GM21447 (cell line): ENCODE measurements around the gene GOLGA8T.
"Not testable (repeated sequence)": the region's sequence is repeated elsewhere in the genome, so short reads cannot be mapped to it uniquely, and the experiment has no call there.

ENCODE experiments used
- ATAC-seq: cut with Tn5 transposase; IDR thresholded peaks from one replicate; pipeline ENCODE4 v1.9.1; 2021; ENCODE audit not compliant: unreplicated experiment

Gene GOLGA8T, protein sequence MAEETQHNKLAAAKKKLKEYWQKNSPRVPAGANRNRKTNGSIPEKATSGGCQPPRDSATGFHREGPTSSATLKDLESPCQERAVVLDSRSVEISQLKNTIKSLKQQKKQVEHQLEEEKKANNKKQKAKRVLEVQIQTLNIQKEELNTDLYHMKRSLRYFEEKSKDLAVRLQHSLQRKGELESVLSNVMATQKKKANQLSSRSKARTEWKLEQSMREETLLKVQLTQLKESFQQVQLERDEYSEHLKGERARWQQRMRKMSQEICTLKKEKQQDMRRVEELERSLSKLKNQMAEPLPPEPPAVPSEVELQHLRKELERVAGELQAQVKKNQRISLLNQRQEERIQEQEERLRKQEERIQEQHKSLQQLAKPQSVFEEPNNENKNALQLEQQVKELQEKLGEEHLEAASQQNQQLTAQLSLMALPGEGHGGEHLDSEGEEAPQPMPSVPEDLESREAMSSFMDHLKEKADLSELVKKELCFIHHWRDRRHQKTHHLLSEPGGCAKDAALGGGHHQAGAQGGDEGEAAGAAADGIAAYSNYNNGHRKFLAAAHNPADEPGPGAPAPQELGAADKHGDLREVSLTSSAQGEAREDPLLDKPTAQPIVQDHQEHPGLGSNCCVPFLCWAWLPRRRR

DNA sequence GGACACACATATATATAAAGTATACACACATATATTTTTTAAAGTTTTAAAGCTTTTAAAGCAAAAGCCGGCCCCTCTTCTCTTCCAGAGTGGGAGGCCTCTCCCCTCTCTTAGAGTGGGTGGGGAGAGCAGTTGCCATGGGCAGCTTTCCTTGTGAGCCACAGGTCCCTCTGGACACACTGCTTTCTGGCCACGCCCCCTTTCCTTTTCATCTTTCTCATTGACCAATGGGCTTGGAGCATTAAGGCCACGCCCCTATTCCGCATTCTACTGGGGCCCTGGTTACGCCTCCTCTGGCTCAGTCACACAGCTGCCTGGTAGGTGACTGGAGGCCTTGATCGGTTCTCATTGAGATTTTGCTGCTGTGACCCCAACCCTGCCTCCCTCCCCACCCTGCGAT lies at the start of gene GOLGA8T:
TSS of gene GOLGA8T (plus strand) at position 301 of the 400 bp plus-strand sequence. CDS start at position 399, 98 bp downstream.
- ATAC-seq = not testable (repeated sequence)

DNA sequence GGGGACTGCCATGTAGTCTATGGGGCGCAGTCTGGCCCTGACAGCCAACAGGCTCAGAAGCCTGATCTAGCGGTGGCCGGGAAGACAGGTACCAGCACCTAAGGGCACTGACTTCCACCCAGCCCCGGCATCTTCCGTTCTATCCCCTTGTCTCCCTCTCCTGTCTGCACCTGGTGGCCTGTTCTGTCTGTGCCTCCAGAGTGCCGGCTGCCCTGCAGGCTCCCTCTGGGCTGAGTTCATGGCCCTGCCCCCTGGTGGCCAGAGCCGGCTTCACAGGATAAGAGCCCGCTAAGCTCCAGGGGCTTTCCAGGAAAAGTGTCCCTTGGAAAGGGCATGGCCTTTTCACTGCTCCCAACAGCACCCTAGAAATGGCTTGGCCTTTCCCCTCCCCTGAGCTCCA lies 37.0 kb upstream of the GOLGA8T start:
- not testable (repeated sequence) for ATAC-seq

DNA sequence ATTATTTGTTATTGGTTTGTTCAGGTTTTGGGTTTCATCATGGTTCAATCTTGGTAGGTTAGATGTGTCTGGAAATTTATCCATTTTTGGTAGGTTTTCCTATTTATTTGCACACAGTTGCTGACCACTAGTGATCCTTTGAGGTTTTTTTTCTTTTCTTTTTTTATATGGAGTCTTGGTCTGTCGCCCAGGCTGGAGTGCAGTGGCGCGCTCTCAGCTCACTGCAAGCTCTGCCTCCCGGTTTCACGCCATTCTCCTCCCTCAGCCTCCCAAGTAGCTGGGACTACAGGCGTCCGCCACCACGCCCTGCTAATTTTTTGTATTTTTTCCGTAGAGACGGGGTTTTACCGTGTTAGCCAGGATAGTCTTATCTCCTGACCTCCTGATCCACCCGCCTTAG lies 32.0 kb upstream of the GOLGA8T start:
- ATAC-seq = not testable (repeated sequence)

DNA sequence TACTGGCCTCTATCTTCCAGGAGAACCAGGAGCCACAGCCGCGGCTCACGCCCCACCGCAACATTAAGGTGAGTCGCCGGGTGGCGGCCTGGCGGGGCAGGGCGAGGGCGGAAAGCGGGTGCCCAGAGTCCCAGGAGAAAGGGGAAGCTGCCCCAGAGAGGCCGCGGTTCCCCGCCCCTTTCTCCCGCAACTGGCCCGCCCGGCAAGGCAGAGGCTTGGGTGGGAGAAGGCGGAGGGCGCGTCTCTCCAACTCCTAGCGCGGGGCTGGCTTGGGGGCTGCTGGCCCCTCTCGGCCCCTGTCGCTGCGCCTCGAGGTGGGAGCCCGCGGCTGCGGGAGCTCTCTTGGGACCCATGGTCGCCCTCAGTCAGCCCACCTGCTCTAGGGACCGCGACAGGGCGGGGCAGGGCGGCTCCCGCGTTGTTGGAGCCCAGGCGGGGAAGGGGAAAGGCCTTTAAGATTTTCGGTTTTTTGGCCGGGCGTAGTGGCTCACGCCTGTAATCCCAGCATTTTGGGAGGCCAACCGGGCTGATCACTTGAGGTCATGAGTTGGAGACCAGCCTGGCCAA lies 30.8 kb upstream of the GOLGA8T start:
- ATAC-seq = not testable (repeated sequence)

DNA sequence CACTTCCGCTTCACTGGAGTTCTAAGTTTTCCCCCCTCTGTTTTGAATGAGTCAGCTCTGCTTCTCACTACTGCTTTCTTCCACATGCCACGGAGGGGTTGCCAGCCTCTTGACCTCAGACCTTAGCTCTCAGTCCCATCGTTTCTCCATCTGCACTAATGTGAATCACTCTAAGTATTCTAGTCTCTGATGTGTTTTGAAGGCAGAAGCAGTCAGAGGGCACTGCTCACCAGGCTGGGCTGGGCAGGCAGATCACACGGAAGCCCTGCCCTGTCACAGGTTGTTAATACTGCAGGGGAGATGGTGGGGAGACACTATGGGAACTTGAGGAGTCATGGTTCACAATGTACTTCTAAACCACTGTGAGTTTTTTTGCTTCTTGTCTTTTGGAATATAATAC lies 24.3 kb upstream of the GOLGA8T start:
- ATAC-seq = not testable (repeated sequence)

DNA sequence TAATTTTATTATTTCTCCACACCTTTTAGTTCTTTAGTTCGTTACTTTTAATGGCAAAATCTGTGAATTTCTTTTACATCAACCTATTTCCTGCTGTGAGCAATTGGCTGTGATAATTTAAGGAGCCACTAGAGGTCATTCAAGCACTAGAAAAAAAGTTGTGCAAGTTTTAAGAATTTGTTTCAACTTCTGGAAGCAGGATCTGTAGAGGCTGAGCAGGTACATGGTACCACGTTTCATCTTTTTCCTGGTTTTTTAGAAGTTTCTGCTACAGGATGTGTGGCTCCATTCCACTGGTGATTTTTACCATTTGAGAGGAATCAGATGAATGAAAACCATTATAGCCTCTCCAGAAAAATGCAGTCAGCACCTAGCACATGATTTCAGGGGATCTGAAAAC lies 4.8 kb upstream of the GOLGA8T start:
- ATAC-seq = not testable (repeated sequence)

DNA sequence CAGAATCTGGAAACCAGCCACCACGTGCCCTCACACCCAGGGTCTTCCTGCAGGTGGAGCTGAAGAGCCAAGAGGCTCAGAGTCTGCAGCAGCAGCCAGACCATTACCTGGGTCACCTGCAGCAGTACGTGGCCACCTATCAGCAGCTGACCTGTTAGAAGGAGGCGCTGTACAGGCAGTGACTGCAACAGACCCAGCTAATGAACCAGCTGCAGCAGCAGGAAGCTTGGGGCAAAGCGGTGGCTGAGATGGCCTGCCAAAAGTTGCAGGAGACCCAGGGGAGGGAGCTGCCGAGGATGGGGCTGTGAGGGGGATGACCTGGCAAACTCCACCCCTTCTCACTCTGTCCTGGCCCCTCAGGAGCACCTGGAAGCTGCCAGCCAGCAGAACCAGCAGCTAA lies 8.4 kb downstream of the GOLGA8T start:
- not testable (repeated sequence) for ATAC-seq

DNA sequence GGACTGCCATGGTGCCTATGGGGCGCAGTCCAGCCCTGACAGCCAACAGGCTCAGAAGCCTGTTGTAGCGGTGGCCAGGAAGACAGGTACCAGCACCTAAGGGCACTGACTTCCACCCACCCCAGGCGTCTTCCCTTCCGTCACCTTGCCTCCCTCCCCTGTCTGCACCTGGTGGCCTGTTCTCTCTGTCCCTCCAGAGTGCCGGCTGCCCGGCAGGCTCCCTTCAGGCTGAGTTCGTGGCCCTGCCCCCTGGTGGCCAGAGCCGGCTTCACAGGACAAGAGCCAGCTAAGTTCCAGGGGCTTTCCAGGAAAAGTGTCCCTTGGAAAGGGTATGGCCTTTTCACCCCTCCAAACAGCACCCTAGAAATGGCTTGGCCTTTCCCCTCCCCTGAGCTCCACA lies 15.0 kb downstream of the GOLGA8T start:
- not testable (repeated sequence) for ATAC-seq

DNA sequence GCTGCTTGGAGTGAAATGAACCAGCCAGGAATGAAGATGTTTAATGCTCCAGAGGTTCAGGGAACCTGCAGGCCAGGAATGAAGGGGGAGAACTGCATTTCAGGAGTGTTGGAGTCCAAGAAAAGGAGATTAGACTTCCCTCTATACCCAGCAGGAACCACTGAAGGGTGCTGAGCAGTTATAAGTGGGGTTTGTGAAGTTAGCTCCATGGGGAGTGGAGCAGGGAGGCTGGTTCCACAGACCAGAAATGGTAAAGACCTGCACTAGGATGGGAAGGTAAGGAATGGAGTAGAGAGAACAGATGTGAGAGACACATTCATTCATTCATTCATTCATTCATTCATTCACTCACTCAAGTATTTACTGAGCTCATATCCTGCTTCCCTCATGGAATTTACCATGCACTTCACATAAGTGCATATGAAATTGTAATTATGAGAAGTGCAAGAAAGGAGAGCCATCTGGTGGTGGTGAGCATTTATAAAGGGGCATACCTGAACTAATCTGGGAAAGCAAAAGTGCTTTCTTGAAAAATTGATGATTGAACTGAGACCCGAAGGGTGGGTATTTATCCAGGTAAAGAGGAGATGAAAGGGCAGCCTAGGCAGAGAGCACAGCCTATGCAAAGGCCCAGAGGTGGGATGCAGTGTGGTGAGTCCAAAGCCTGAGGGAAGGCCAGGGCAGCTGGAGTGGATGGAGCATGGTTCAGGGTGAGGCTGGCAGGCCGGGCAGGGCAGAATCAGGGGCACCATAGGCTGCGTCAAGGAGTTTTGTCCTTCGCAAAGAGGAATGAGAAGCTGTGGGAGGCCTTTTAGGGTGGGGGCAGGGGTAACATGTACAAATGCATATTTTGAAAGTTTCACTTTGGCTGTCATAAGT lies 27.9 kb downstream of the GOLGA8T start:
- not testable (repeated sequence) for ATAC-seq

DNA sequence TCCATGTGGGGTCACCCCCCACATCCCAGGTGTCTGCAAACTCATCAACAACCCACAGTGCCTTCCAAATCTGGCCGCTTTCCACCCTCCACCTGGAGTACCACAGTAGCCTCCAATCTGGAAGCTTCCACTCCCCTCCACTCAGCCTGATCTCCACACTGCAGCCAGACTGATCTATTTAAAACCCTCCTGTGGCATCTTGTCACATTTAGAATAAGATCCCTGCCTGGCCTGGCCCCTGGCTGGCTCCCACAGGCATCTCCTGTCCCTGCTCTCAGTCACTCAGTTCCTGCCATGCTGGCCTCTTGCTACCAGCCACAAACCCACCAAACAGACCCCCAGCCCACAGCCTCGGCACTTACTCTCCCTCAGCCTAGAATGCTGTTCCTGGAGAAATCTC lies 28.9 kb downstream of the GOLGA8T start:
- not testable (repeated sequence) for ATAC-seq

DNA sequence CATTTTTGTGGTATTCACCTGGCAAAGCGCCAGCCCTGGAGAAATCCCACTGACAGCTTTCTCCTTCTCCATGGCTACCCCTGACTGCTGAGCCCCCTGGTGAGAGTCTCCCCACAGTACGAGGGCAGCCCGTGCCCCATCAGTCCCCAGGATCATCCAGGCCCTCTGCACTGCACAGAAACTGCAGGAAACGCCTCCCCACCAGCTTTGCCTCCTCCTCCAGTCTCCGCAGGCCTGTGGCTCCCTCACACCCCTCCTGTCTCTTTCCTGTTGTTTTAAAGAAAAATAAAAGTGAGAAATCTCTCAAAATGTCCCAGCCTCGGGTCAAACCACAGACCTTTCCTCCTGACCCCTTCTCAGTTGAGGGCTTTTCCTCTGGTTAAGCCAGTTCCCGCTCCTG lies 29.4 kb downstream of the GOLGA8T start:
- ATAC-seq = not testable (repeated sequence)

DNA sequence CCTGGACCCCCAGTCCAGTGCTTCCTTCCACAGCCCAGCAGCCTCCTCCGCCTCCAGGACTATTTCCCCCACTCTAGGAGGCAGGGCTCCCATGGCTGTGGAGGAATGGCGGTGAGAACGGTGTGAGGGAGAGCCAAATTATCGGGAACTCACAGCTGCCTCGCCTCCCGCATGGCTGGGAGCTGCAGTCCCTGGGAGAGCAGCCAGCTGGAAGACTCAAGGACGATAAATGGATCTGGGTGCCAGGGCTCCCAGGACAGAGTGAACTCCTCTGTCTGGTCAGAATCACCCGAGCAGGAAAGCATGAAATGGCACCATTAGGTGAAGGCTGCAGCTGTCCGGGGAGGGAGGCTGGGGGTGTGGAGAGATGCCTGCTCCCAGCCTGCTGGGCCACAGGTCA lies 32.6 kb downstream of the GOLGA8T start:
- not testable (repeated sequence) for ATAC-seq

DNA sequence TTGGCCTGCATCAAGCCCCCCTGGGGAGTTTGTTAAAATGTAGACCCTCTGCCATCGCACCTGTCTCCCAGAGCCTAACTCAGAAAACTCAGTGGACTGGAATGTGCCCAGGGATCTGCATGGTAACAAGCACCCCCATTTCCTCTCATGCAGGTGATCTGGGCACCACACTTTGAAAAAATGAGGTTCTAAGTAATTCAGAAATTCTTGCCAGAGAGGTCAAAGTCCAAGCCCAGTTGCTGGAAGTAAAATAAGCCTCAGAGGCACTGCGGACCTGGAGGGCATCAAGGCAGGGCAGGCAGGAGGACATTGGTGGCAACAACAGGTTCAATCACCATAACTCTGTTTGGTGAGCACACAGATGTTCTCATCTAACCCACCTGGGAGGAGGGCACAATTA lies 33.0 kb downstream of the GOLGA8T start:
- not testable (repeated sequence) for ATAC-seq

DNA sequence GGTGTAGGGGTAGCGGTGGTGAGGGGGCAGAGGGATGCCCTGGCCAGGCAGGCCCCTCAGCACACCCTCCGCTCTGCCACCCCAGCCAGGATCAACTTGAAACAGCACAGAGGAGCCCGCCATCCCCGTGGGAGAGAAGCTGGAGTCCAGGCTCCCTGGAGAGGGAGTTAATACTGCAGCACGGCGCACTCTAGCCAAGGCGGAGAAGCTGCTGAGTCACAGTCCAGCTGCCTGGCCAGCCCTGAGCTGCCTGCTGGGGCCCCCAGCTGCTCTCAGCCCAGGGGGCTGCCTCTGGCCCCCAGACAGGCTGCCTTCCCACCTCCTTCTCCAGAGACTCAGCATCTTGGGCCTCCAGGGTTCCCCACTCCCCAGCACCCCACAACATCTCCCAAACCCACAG lies 36.6 kb downstream of the GOLGA8T start:
- ATAC-seq = not testable (repeated sequence)

DNA sequence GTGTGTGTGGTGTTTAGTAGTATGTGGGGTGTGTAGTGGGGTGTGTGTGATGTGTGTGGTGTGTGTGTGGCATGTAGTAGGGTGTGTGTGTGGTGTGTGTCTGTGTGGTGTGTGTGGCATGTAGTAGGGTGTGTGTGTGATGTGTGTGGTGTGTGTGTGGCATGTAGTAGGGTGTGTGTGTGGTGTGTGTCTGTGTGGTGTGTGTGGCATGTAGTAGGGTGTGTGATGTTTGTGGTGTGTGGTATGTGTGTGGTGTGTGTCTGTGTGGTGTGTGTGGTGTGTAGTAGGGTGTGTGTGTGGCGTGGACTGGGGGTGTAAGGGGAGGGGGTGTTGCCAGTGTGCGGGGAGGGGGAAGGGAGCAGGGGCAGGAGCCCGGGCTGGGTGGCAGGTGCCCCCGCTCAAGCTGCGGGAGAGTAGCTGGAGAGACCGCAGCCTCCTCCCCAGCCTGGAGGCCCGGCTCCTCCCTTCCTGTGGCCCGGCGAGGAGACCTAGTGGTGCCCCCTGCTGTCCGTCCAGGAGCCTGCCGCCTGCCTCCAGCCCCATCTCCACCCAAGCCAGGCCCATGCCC lies 38.3 kb downstream of the GOLGA8T start:
- ATAC-seq = not testable (repeated sequence)

DNA sequence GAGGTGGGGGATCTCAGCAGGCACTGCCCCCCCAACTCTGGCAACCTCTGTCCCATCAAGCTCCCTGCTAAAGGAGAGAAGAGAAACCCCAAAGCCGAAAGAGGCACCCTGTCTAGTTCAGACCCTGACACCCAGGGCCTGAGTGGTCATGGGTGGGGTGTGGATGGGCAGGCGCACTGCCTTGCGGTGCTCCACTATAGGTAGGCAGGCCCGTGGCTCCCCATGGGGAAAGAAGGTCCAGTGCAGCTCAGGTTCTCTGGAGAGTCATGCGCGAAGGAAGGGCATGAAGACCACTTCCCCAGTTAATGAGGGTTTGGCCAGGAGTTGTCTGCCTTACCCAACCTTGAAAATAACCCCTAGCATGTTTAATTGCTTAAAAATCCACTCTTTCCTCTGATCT lies 40.4 kb downstream of the GOLGA8T start:
- ATAC-seq = not testable (repeated sequence)

DNA sequence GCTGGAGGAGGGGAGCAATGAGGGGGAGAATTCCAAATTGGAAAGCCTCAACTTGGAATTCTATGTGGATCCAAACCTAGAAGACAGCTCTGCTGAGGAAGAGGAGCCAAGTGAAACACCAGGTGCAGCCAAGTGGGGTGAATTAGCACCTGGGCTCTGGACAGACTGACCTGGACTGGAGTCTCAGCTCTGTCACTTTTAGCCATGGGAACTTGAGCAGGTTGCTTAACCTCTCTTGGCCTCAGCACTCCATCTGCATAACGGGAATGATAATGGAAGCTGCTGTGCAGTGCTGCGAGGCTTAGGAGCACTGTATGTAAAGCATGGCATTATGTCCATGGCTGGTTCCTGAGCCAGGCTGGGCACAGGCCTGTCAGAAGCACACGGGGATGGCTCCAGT lies 41.8 kb downstream of the GOLGA8T start:
- not testable (repeated sequence) for ATAC-seq

DNA sequence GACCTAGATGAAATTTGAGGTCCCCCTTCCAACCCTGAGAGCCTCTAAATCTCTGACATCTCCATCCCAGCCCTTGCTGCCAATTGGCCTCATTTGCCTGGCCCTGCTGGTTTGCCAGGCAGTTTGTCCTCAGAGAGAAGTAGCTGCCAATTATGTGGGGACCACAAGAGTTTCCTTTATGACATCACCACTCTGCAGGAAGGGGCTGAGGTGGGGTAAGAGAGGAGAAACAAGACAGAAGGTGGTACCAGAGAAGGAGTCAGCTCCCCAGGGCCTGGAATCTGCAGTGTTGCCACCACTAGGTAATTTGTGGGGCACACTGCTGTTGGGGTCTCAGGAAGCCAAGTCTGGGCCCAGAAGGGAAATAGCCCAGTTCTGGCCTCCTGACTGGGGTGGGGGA lies 45.0 kb downstream of the GOLGA8T start:
- not testable (repeated sequence) for ATAC-seq

DNA sequence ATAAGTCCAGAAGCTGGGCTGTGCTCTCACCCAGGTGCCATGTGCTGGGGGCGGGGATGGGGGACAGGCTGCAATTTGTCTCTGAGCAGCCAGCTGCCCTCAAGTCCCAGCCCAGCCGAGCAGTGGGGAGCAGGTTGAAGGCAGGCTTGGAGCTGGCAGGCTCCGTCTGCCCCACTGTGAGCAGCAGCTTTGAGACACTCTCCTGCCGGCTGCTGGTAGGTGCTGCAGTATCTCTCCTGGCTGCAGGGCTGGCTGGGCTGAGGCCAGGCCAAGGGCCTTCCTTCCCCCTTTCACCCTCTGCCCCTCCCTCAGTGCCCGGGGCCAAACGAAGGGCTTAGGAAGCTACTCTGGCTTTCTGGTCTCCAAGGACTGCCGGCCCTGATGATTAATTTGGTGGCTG lies 50.6 kb downstream of the GOLGA8T start:
- ATAC-seq = not testable (repeated sequence)

DNA sequence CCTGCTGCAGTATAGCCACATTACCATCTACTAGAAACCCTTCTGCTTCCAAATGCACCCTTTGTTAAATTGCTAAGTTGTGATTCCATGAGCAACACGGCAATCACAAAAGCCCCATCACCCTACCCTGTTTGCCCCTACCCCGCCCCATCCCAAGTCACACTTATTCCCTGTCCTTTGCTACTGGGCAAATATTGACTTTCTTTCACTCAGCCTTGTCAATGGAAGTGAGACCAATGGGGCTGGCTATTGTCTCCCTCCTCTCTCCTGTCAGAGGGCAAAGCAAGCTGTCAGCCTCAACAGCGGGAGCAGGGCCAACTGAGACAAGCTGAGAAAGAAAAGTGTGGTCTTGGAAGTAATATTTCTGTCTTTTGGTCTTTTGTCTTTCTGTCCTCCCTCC lies 52.6 kb downstream of the GOLGA8T start:
- not testable (repeated sequence) for ATAC-seq

DNA sequence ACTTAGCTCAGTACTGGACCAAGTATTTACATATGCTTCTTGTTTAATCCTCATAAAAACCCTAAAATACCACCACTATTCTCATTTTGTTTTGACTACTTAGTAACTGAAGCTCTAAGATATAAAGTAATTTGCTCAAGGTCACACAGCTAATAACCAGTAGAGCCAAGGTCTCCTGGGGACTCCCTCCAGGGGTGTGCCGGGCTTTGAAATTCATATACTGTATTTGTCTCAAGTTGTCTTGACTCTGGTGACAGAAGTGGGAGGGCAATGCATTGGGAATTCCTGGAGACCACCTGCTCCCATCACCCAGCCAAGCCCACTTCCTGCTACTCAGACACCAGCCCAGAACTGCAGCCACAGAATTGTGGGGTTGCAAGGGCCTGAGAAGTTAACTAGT lies 54.9 kb downstream of the GOLGA8T start:
- ATAC-seq = not testable (repeated sequence)
